Superior temporal gyrus (tissue), 1 donor: ENCODE measurements around the gene SNRNP200.
A peak's percentile ranks its signal among the peaks of the same experiment; 100 is the strongest.

Experiments used
- DNase-seq: peaks from one replicate; pipeline ENCODE4 v3.0.0-alpha.2; 2016; ENCODE audit errors: extremely low spot score

The SNRNP200 gene

DNA sequence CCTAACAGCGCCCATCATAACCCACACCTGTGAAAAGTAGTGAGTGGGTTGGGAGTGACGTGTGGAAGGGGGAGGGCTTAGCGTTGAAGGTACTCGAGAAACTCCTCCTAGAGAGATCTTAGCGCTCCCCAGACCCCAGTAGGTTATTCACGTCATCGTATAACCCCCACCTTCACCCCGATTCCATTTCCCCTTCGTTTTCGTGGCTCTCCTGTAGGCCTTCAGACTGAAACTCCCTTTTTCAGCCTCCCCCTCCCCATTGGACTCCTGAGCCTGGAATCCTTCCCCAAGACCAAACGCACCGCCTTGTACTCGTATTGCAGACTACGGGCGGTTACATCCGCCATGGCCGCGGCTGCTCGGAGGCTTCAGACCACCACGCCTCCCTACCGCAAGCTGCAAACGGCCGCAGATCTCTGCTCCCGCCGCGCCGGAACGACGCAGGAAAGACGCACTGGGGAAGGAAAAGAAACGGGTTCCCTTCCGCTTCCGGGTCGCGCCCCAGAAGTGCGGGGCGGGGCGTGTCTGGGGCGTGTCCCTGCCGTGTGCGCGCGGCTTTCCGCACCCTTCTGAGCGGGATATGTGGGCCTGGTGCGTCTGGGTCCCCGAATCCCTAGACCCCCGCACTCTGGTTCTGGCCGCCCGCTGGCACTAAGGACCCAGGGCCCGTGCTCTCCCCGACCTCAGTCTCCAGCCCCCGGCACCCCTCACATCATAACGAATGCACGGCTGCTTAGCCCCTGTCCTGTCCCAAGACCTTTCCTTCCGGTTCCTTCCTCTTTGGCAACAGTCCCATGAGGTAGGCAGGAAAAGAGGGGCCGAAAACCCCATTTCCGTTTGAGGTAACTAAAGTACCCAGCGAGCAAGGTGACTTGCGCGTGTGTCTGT is at the start of gene SNRNP200:
TSS of gene SNRNP200 (minus strand) at position 456 of the 888 bp plus-strand sequence. CDS start at position 347, 109 bp downstream.
- peak; percentile 92 for DNase-seq

DNA sequence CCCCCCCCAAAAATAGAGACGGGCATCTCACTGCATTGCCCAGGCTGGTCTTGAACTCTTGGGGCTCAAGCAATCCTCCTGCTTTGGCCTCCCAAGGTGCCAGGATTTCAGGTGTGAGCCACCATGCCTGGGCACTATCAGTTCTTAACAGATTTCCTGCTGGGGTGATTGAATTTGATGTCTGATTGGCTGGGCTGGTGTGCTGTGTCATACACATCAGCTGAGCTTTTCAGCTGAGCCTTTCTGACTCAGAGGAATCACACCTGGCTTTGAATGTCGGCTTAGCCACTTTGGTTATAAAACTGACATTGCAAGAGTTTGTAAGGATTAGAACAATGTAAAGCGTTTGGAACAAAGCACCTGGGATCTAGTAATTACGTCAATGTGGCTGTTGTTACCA is 49.1 kb upstream of the SNRNP200 start:
- no peak for DNase-seq

DNA sequence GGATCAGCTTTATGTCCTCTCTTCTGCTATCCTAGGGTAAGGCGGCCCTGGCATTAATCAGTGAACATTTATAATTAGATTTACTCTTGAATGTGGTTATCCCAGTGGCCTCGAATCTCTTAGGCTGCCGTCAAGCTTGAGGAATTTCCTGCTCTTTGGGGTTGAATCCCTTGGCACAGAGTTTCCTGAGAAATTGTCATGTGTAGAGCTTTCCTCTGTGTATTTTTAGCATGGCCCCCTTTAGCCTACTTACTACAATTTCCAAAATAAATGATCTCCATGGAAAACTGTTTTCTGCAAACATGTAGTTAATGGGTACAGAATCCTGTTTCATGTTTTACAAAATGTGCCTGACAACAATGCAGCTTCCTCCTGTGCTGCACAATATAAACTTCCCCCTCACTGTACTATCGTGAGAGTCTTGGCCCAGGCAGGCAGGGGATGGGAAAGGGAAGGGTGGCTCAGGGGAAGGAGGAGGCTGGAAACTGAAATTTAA is 48.3 kb upstream of the SNRNP200 start:
- no peak for DNase-seq

DNA sequence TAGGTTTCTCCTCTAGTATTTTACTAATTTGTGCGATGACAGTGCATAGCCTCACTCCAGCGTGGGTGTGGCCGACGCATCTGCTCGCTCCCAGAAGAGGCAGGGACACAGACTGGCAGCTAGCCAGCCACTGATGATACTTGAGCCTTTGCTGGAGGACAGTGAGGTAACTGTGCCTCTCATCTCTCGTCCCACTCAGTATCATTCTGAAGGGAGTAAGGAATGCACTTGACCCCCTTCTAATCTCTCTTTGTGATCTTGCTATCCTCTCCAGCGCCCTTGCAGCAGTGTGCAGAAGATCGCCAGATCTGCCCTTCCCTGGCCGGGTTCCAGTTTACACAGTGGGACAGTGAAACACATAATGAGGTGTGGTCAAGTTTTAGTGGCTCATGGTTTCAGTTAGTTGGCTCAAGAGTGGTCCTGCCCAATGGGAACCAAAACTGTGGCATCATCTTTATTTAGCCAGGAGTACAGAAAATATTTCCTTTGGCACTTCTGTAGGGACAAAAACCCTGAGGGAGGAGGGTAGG is 47.8 kb upstream of the SNRNP200 start:
- DNase-seq: peak; percentile 44

DNA sequence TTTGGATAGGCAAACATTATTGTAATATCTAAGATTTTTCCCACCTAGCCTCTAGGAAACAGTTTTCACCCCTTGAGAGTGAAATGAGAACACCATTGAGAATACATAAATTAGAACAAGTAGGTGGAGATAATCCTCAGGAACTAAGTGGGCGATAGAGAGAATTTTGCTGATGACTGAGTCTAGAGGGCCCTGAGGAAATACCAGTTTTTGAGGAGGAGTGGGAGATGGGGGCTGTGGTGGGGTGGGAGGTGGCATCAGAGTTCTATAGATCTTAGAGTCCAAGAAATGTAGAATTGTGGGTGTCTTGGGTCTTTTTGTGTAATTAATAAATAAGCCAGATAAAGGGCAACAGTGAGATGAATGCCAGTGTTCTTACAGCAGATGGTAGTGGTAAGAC is 42.0 kb upstream of the SNRNP200 start:
- no peak for DNase-seq

DNA sequence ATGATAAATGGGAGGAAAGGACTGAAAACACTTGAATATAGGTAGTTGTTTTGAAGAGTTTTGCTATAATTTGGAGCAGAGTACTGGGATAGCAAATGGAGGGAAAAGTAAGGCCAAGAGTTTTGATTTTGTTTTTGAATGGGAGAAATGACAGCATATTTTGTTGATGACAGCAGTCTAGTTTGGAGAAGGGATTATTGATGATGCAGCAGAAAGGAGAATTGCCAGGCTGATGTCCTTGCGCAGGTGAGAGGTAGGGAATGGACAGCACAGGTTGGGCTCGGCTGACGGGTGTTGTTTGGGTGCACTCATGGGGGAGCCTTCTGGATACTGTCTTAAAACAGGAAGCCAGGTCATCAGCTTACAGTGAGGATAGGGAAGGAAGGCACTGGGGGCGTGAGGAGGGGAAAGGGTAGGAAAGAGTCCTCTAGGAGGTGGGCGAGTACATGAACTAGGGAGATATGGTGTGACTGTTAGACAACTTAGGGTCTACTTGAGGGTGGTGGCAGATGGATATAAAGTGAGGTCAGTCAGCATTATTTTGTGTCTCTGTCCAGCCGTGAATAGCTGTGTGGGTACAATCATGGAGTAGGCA is 40.6 kb upstream of the SNRNP200 start:
- DNase-seq: no peak

DNA sequence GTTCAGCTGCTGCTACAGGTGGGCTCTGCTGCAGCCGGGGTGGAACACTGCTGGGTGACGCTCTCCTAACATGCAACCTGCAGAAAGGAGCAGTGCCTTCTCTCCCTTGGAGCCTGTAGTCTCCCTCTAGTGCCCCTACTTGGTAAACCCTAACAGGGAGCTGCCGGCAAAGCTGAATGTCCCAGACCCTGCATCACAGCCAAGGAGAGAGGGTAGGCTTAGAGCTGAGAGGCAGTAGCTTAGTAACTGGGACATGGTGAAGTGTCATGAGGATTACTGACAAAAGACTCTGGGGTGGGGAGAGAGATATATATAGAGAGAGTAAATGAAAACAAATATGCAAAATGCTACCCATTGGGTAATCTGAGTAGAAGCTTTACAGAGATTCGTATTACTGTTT is 40.1 kb upstream of the SNRNP200 start:
- no peak for DNase-seq

DNA sequence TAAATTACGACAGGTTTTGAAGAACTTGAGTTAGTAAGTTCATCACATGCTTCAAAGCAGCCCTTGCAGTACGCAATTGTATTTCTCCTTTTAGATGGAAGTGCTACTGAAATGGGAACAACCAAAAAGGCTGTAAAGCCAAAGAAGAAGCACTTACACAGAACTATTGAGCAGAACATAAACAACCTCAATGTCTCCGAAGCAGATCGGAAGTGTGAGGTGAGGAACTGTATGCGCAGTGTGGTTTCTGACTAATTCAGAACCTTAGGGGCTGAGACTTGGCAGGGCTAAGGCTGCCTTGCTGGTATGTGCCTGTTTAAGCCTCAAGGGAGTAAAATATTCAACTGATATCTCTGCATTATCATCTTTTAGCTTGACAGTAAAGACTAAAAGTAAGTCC is 38.7 kb upstream of the SNRNP200 start:
- peak; percentile 21 for DNase-seq

DNA sequence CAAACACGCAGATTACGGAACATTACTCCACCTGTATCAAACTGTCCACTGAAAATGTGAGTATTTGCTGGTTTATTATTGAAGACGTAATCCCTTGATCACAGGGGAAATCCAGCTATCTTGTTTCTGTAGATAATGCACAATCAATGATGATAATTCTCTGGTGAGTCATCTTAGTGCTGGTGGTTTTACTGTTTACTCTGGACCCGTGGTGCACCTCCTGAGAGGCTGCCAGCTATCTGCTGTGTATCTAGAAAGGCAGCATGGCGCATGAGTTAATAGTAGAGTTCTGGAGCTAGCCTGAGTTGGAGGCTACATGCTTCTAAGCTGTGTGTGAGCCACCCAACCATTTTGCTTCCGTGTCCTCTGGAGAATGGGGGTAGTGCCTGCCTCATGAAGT is 36.7 kb upstream of the SNRNP200 start:
- no peak for DNase-seq

DNA sequence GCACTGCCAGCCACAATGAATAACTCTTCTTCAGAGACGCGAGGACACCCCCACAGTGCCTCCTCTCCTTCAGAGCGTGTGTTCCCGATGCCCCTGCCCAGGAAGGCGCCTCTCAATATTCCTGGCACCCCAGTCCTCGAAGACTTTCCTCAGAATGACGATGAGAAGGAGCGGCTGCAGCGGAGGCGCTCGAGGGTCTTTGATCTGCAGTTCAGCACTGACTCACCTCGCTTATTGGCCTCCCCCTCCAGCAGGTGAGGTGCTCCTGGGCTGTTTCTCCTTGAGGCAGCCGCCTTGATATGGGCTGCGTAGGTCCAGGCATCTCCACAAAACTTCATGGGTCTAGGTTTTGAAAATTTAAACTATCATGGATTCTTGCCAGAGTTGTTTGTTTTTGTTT is 36.3 kb upstream of the SNRNP200 start:
- DNase-seq: no peak

DNA sequence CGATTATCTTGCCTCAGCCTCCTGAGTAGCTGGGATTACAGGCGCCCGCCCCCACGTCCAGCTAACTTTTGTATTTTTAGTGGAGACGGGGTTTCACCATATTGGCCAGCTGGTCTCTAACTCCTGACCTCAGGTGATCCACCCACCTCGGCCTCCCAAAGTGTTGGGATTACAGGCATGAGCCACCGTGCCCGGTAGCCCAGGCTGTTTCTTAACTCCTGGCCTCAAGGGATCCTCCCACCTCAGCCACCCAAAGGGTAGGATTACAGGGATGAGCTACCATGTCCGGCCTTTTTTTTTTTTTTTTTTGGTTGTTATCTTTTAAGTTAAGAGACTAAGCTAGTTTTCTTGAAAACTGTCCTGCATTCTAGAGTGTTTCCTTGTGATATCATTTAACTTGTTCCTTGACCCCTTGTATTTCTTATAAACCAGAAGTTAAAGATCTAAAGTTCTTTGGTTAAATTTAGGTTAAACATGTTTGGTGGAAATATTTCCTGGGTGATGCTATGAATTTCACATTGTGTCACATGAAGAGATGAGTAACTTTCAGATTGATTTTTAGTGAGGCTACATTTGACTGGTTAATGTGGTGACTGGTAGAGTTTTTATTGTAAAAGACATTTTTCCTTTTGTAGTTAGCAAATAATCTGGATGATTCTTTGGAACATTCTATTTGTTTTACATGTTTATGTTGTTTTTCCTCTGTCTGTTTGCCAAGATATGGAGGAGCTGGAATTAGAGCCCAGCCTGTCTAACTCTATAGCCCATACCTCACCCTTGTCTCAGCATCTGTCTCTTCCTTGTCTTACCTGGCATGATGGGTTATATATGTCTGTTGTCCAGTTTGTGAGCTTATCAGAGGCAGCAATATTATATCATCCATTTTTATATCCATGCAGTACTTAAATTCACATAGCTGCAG is 35.4 kb upstream of the SNRNP200 start:
- DNase-seq: no peak

DNA sequence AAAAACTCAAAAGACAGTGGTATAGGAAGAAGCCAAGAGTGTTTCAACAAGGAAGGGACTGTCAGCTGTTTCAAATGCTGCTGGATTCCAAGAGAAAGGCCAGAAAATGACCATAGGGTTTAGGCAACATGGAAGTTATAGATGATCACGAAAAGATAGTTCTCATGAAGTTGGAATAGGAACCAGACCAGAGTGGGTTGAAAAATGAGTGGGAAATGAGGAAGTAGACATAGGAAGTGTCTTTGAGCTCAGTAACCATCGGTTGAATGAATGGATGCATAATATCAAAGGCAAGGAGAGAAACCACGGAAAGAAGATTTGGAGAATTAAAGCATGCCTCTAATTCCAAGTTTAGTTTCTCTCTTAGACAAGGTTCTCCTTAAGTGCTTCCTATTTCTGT is 31.5 kb upstream of the SNRNP200 start:
- DNase-seq: no peak

DNA sequence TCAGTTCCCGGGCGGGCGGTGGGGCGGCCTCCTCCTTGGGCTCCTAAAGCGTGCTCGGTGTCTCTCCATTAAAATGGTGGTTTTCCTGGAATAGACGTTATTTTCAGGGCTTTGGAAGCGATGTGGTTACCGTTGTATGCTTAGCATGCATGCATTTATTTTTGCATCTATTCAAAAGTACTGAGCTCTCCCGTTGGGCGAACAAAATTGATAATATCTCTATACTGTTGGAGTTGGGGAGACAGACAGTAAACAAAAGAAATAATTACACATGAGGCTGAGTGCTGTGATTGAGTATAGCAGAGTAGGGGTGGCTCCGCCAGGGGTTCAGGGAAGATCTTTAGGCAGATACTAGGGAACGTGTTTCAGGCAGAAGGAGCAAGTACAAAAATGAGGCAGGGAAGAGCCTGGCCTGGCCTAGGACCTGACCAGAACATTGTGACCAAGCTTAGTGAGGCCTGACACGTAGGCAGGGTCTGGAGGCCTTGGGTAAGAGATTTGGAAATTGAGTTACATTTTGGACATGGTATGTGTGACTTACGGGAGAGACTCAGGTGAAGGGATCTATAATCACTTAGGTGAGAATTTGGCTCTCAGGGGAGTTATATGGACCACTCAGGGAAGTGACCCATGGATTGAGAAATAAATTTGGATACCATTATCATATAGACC is 30.9 kb upstream of the SNRNP200 start:
- no peak for DNase-seq

DNA sequence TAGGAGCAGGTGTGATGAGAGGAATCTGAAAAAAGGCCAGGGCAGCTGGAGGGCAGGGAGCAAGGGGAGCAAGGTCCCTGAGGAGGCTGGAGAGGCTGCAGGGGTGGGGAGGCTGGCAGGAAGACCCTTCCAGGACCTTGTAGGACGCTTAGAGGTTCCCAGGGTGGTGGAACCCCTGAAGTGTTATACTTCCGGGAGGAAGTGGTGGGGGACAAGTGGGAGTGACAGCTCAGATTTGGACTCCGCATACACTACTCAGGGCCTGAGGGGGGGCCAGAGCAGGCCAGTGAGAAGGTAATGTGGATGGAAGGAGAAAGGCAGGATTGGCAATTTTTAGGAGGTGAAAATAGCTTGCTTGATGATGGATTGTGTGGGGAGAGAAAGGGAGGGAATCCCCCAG is 28.4 kb upstream of the SNRNP200 start:
- no peak for DNase-seq

DNA sequence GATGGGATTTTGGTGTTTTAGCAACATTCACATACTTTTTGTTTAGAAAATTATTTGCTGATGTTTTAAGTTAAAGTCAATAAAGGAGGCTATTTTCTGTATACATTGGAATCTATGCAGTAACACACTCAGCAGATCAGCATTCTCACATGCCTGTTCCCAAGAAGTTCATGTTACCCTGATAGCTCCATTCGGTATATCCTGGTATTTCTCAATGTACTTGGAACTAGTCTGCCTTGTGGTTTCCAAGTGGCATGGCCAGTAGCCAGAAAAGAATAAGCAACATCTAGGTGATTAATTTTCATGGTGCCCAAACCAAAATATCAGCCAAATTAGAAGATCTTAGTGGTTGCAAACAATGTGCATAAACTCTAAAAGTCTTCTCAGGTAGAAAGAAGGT is 25.1 kb upstream of the SNRNP200 start:
- no peak for DNase-seq

DNA sequence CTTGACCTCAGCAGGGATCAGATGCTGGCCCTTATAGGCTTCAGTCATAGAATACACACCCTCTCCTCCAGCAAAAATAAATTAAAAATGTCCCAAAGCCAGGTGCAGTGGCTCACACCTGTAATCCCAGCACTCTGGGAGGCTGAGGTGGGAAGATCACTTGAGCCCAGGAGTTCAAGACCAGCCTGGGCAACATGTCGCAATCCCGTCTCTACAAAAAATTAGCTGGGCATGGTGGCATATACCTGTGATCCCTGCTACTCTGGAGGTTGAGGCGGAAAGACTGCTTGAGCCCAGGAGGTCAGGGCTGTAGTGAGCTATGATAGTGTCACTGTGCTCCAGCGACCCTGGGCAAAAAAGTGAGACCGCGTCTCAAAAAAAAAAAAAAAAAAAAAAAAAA is 24.5 kb upstream of the SNRNP200 start:
- DNase-seq: no peak

DNA sequence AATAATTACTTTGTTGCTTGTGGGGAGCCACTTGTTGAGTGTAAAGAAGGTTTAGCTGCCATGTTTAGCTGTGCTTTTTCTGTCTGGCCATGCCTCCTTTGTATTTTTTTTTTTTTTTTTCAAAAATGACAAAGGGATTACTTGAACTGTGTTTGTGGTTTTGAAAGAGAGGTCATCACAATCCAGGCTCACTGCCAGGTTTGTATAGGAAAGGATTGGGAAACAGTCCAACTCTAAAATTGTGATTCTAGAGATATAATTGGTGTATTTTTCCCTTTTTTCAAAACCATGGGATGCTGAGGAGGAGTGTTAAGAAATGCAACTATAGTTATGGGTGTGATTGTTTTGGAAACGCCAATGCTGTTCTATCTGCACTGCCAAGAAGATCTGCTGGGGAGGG is 24.1 kb upstream of the SNRNP200 start:
- no peak for DNase-seq

DNA sequence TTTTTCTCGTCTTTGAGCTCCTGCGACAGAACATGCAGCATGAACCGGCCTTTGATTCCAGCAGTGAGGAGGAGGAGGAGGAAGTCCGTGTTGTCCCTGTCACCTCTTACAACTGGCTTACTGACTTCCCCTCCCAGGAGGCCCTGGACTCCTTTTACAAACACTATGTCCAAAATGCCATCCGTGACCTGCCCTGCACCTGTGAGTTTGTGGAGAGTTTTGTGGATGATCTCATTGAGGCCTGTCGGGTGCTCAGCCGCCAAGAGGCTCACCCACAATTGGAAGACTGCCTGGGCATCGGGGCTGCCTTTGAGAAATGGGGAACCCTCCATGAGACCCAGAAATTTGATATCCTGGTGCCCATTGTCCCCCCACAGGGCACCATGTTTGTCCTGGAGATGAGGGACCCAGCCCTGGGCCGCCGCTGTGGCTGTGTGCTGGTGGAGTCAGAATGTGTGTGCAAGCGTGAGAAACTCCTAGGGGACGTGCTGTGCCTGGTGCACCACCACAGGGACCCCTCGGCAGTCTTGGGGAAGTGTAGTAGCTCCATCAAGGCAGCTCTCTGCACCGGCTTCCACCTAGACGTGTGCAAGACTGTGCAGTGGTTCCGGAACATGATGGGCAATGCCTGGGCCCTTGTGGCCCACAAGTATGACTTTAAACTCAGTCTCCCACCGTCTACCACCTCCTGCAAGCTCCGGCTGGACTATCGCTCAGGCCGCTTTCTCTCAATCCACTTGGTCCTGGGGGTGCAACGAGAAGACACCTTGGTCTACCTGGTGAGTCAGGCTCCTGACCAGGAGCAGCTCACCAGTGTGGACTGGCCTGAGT is 21.9 kb upstream of the SNRNP200 start:
- DNase-seq: no peak

DNA sequence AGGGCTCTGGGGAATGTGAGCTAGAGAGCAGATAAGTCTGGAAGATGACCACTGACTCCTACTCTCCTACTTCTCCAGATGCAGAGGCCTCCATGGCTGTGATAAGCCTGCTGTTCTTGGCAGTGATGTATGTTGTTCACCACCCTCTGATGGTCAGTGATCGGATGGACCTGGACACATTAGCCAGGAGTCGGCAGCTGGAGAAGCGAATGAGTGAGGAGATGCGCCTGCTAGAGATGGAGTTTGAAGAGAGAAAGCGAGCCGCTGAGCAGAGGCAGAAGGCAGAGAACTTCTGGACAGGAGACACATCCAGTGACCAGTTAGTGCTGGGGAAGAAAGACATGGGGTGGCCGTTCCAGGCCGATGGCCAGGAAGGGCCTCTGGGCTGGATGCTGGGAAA is 21.2 kb upstream of the SNRNP200 start:
- no peak for DNase-seq

DNA sequence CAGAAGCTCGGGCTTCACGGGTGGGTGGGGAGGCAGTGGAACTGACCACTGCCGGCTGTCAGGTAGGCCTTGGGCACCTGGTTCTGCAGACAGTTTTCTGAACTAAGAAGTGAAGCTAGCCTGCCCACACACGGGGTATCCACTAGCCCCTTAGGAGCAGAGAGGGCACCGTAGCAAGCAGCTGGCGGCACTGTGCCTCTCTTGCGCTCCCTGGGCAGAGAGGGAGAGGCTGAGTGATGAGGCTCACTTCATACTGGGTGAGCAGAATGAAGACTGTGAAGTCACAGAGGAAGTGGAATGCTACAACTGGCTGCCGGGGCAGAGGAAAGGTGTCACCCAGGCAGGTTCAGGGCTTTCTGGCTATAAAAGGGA is 20.5 kb upstream of the SNRNP200 start:
- DNase-seq: no peak
